GM18520 (cell line): ENCODE data around the gene LMO1.

Experiments
- ATAC-seq: cut with Tn5 transposase; IDR thresholded peaks from one replicate; pipeline ENCODE4 v1.9.1; 2021; ENCODE audit not compliant: unreplicated experiment

LMO1 gene

GRCh38 chr11:8263769-8264410 is at the start of gene LMO1:
Gene LMO1, minus strand, starts transcription at chr11:8263878. Its CDS starts 516 bp downstream, at chr11:8263362.
- no peak for ATAC-seq

GRCh38 chr11:8312986-8313385 is 49.3 kb upstream of the LMO1 start:
- ATAC-seq: no peak

GRCh38 chr11:8311366-8311765 is 47.7 kb upstream of the LMO1 start:
- ATAC-seq: no peak

DNA sequence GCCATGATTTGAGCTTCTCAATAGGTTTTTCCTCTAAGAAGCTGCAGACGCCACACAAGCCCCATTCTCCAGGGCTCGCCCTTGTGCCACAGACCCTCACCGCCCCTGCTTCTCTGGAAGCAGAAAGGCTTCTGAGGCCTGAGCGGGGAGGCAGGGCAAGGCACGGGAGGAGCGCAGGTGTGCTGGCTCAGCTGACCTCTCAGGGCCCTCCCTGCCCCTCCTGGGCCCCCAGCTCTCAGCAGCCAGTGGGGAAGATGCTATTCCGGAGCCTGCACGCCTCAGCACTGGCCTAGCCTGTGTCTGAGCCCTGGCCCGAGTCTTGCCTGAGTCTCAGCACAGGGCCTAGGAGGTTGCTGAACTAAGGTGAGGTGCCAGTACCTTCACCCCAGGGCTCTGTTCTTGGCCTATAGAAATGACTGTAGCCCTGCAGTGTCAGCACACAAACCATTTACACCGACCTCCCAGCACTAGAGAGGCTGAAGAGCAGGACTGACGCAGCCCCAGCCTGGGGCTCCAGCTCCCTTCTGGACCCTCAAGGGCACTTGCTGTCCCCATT is 47.1 kb upstream of the LMO1 start:
- no peak for ATAC-seq

GRCh38 chr11:8309862-8310261 is 46.2 kb upstream of the LMO1 start:
- no peak for ATAC-seq

DNA sequence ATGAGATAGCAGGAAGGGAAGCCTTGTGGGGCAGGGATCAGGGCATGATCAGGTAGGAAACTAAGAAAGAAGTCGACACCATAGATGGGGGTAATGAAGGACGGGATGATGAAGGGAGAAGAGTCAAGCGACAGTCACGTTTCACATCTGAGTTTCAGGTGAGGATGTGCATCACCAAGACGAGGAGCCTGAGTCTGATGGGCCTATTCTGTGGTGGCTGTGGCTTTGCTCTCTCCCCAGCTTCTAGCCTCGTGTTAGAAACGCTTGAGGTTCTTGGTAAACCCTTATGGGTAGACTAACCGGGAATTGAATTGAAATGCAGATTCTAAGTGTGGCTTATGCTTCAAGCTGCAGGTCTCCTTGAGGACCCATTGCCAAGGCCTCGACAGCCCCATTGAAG is 45.6 kb upstream of the LMO1 start:
- no peak for ATAC-seq

- ATAC-seq: no peak
Observed at GRCh38 chr11:8307601-8308000, 43.9 kb upstream of the LMO1 start.

DNA sequence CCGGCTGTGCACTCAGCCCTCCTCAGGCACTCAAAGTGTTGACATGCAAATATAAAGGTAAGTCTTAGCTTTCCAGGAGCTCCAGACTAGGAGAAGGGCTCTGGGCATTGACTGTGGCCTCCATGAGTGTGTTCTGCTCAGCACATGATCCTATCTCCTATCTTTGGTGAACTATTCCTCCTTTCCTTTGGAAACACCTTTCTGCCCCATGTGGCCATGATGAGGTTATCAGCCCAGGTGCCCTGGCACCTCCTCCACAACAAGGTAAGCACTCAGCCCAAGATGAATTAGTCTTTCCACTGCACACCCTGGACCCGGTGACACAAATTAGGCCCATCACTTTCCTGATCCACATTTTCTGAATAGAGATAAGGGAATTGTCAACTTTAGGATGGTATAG is 37.9 kb upstream of the LMO1 start:
- no peak for ATAC-seq

DNA sequence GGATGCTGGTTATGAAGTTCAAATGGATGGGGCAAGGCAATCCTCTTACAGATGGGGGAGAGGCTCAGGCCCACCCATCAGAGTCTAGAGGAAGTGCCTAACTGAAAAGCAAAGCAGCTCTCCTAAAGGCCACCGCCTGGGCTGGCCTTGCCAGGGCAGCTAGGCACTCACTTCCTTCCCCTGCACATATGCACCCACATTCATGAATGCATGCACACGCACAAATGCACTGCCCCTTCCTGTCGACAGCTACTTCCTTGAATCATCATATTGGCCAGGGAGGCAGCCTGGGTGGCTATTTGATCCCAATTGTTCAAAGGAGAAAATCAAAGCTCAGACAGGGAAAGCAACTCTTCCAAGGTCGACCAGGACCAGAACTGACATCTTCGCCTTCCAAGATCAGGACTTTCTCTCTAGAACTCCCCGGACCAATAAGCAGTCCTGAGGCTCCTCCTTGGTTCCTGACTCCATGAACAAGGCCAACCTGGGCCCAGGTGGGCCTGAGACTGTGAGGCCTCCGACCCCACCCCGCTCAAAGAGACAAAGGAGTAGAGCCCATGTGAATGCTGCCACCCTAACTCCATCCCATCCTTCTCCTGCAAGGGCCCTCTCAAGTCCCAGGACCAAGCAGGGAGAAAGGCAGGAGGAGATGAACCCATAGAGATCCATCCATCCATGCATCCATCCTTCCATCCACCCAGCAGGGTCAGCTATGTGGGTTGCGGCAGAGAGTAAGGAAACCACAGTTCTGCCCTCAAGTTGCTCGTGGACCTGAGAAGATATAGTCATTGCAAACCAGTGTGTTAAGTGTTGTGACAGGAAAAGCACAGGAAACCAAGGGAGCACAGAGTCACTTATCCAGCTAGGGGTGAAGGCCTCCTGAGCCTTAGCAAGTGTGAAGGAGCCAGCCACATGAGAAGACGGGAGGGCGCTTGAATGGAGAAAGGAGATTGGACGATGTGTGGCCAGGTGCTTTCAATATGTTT is 35.4 kb upstream of the LMO1 start:
- no peak for ATAC-seq

GRCh38 chr11:8297781-8298440 is 34.2 kb upstream of the LMO1 start:
- no peak for ATAC-seq

DNA sequence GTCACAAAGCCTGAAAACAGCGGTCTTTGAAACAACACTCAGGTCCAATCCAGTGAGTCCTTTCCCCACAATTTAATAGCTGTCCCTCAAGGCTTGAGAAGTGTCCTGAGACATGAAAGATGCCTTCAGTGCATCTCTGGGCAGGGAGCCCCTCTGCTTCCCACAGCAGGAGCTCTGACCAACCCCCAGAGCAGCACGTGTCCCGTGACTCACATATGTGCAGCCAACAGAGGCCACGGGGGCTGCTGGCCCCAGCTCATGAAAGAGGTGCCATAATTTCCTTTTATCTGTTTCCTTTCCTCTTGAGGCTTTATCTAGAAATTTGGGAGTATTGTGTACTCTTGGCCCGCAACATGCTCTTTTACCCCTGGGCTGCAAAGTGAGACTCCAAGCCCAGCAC is 33.2 kb upstream of the LMO1 start:
- ATAC-seq: no peak

DNA sequence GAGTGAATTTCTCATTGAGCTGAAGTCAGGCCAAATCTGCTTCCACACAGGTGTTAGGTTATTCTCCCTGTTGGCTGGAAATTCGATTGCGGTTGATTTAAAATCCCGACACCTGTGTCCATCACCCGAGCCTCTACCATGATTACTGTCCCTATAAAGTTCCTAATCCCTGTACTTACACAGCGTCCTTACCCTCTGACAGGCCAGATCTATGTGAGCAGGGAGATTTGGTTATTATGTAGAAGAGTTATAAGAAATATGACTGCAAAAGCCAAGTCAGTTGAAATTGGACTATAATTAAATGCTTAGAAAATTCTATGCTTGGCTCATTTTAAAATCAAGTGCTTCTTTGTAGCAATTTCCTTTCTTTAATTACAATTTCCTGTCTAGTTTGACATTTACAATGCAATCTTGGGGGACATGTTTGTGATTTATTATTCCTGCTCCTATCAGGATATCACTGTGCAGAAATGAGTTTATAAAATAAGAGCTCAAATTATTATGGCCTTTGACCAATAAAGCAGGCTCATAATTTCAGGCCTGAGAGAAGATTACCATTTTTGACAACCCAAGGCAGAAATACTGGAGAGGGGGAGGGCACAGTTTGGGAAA is 32.5 kb upstream of the LMO1 start:
- no peak for ATAC-seq

DNA sequence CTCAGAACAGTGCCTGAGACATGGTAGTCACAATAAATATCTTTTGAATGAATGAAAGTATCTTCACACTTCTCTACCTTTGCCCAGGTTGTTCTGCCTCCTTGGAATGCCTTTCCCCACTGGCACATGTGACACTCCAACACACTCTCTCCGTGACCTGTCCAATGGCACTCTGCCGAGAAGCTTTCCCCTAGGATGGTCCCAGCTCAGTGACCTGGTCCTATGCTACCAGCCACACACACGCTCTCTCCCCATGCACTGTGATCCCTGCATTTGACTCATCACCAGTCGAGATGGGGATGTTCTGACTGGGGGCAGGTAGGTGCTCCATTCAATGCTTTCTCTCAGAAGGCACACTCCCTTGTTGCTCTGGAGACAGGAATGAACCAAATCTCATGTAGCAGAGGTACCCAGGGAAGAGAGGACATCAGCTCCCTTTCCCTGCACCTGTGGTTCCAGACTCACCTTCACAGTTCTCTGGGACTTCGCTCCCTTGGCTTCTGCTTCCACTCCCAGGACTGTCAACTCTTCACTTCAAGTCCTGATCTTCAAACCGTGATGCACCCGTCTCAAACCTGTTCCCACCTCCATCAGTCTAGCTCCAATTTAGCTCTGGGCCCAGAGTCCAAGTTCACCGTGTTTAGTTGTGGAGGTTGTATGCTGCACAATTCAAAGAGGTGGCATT is 30.7 kb upstream of the LMO1 start:
- no peak for ATAC-seq

DNA sequence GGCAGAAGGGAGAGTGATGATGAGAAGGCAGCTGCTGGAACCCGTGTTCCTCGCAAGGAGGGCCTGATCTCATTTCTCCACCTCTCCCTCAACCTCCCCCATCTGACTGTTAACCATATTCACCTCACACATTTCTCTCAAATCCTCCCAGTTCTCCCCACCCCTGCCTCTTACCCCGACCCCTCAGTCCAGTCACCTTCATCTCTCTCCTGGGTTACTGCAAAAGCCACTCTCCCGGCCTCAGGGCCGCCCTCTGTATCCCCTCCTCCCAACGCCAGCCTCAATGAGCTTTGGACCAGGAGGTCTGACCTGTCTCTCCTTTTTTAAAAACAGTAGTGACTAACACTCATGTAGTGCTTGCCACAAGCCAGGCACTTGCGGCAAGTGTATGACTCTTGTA is 29.5 kb upstream of the LMO1 start:
- ATAC-seq: no peak

DNA sequence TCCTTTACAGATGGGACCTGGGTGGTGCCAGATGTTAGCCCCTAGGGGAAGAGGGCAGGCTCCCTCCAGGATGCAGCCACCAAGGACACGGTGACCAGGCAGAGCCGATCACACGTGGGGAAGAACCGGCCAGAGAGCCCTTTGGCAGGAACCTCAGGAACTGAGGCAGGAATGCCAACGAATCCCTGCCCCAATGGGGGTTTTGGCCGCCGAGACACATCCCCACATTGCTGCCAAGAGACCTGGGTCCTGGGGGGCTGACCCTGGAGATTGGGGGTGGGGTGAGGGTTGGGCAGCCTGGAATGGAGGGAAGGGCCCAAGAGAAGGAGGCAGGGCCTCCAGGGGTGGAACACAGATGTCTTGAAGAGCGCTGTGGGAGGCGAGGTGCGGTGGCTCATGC is 28.7 kb upstream of the LMO1 start:
- no peak for ATAC-seq

DNA sequence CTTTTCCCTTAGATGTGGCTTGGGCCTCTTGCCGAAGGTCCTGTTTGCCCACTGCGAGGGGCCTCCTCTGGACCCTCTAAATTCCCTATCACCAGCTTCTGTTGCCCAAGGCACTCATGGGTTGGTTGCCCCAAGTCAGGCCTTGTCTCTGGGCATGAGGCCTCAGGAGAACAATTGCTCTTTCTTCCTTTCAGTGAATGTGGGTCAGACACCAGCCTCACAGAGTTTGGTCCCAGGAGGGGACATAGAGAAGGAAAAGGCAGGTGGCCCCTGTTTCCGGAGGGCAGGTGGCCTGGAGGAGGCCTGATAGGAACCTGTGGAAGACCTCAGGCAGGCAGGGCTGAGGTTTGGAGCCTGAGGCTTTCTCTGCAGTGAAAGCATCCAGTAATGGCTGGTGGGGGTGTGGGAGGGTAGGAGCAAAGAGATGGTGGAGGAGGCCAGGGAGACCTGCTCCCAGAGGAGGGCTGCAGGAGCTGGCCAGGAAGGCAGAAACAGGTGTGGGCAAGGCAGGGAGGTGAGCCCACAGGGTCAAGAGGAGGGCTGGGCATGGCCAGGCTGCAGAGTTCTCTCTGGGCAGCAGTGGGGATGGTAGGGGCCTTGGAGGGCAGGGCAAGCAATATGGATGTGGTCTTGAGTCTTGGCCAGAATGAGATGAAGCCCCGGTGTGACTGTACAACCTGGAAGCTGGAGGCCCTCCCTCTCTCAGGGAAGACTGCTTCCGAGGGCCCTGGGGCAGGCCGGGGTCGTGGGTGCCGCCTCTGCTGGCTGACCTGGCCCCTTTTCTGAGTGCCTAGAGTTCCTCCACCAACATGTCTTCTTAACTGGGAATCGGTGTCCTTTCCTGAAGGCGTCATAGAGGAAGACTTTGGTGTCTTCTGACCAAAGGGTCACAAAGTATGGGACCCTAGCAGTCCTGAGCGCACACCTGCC is 28.0 kb upstream of the LMO1 start:
- no peak for ATAC-seq

GRCh38 chr11:8290081-8290810 is 26.6 kb upstream of the LMO1 start:
- ATAC-seq: no peak

GRCh38 chr11:8289492-8289918 is 25.8 kb upstream of the LMO1 start:
- no peak for ATAC-seq
